HCT116 (cell line): ENCODE results near the gene MRPL1. TPM values are rescaled to one million over a fixed set of nuclear protein-coding genes. Genes with fewer than 3 reads are reported as not detected.

Experiments used
- ATAC-seq: fragments of 200-7000 bp; cut with Tn5 transposase; 2 replicates; pipeline ENCODE4 v1.9.1; 2020; ENCODE audit warnings: mild to moderate bottlenecking, moderate library complexity
- BruUV-seq: library from RNA; stranded (reverse); fragments of 400-500 nt; replicated peaks from 2 replicates; lab custom pipeline; 2021; lab: Mats Ljungman, UMichigan
- CTCF ChIA-PET: fragments of 300-600 bp; sonication (Branson Sonifier 250); formaldehyde crosslinking; loops from one replicate; lab custom pipeline; 2021; ENCODE audit warnings: antibody characterized with exemption; lab: Charles Lee
- POLR2A ChIA-PET: fragments of 300-600, 350-600 bp; sonication (Branson Sonifier 250); formaldehyde crosslinking; loops from one replicate; lab custom pipeline; 2021; ENCODE audit warnings: antibody characterized with exemption; lab: Charles Lee
- RAD21 ChIA-PET, 2 experiments: fragments of 300-600 bp; sonication (Branson Sonifier 250); formaldehyde crosslinking; loops; one replicate each; lab custom pipeline; 2023; ENCODE audit warnings: low total read pairs in 2 of 2; ENCODE audit not compliant: uncharacterized antibody in 2 of 2, unreplicated experiment in 2 of 2, low non-redundant PET in 1 of 2; lab: Charles Lee
- DNase-seq: peaks from one replicate; pipeline ENCODE4 v3.0.0-alpha.2; 2010; ENCODE audit warnings: low read depth, low spot score
- H2AFZ ChIP-seq: fragments of 200-600 bp; shearing (Covaris generic), sonication (generic); 2 replicates; pipeline ENCODE4 v1.6.1; 2017; ENCODE audit warnings: low read depth, mixed run types, mixed read lengths, antibody characterized with exemption, low read length; ENCODE audit not compliant: poor library complexity, severe bottlenecking
- H3K27ac ChIP-seq: 2 replicates; pipeline ENCODE4 v1.5.1; 2012; ENCODE audit warnings: low read depth, low read length
- H3K27me3 ChIP-seq: fragments of 200-600 bp; sonication (generic); 2 replicates; pipeline ENCODE4 v1.6.1; 2016; ENCODE audit warnings: mixed run types, low read length, mixed read lengths; ENCODE audit not compliant: insufficient read depth
- H3K36me3 ChIP-seq, 2 experiments: fragments of 200-500 bp in 1 of 2; fragments of 200-600 bp in 1 of 2; sonication (Bioruptor generic) in 1 of 2; sonication (generic) in 1 of 2; 2 replicates each; pipeline versions ENCODE4 v1.5.1 to v1.6.1; 2014 to 2016; ENCODE audit warnings: low read length in 2 of 2, inconsistent platforms in 1 of 2, mixed read lengths in 1 of 2, mixed run types in 1 of 2; ENCODE audit not compliant: insufficient read depth in 2 of 2, control insufficient read depth in 1 of 2
- H3K4me1 ChIP-seq, 2 experiments: fragments of 200-600 bp in 1 of 2; sonication (generic) in 1 of 2; 2 replicates each; pipeline versions ENCODE4 v1.5.1 to v1.6.1; 2012 to 2017; ENCODE audit warnings: low read length in 2 of 2, inconsistent platforms in 1 of 2, mild to moderate bottlenecking in 1 of 2, mixed read lengths in 1 of 2, mixed run types in 1 of 2, moderate library complexity in 1 of 2; ENCODE audit not compliant: insufficient read depth in 2 of 2, control insufficient read depth in 1 of 2
- H3K4me2 ChIP-seq: fragments of 200-600 bp; sonication (generic); 2 replicates; pipeline ENCODE4 v1.6.1; 2017; ENCODE audit warnings: mixed run types, low read length, mixed read lengths
- H3K4me3 ChIP-seq, 2 experiments: fragments of 200-600 bp in 1 of 2; sonication (generic) in 1 of 2; replicated peaks in 1 of 2; 2 replicates each; pipeline ENCODE4 v1.5.1; 2011 to 2016; ENCODE audit warnings: low read length in 2 of 2, control low read depth in 1 of 2, low read depth in 1 of 2, mild to moderate bottlenecking in 1 of 2, mixed read lengths in 1 of 2, mixed run types in 1 of 2
- H3K79me2 ChIP-seq: fragments of 200-600 bp; sonication (generic); 2 replicates; pipeline ENCODE4 v1.6.1; 2017; ENCODE audit warnings: mild to moderate bottlenecking, mixed run types, low read length, moderate library complexity, mixed read lengths; ENCODE audit not compliant: insufficient read depth
- H3K9ac ChIP-seq: fragments of 200-600 bp; sonication (generic); 2 replicates; pipeline ENCODE4 v1.6.1; 2016; ENCODE audit warnings: low read length, mixed read lengths
- H3K9me2 ChIP-seq: fragments of 200-600 bp; sonication (generic), shearing (Covaris generic); 2 replicates; pipeline ENCODE4 v1.6.1; 2017; ENCODE audit warnings: mixed run types, mild to moderate bottlenecking, moderate library complexity; ENCODE audit not compliant: insufficient read depth
- H3K9me3 ChIP-seq, 2 experiments: fragments of 200-500 bp in 1 of 2; fragments of 200-600 bp in 1 of 2; sonication (Bioruptor generic) in 1 of 2; sonication (generic) in 1 of 2; 2 replicates each; pipeline ENCODE4 v1.6.1; 2014 to 2017; ENCODE audit warnings: low read length in 2 of 2, mixed read lengths in 2 of 2, inconsistent platforms in 1 of 2, low read depth in 1 of 2, mild to moderate bottlenecking in 1 of 2, mixed run types in 1 of 2, moderate library complexity in 1 of 2; ENCODE audit not compliant: control insufficient read depth in 1 of 2, insufficient read depth in 1 of 2
- H4K20me1 ChIP-seq: fragments of 200-600 bp; sonication (generic), shearing (Covaris generic); 2 replicates; pipeline ENCODE4 v1.6.1; 2017; ENCODE audit warnings: mixed run types, mild to moderate bottlenecking, moderate library complexity; ENCODE audit not compliant: insufficient read depth
- EZH2 ChIP-seq: fragments of 200-600 bp; sonication (generic); IDR thresholded peaks from 2 replicates; pipeline ENCODE4 v1.6.1; 2017; ENCODE audit warnings: antibody characterized with exemption, mixed run types
- FOSL1 ChIP-seq: IDR thresholded peaks from 2 replicates; pipeline ENCODE4 v1.6.1; 2012; ENCODE audit warnings: low read depth
- POLR2A ChIP-seq: IDR thresholded peaks from 2 replicates; pipeline ENCODE4 v1.7.0; 2011; ENCODE audit warnings: borderline replicate concordance; ENCODE audit not compliant: insufficient read depth, insufficient read length; ENCODE audit errors: extremely low read depth
- intact Hi-C: fragments of 100-400 bp; cut with micrococcal nuclease; formaldehyde crosslinking; loops from 2 replicates; pipeline ENCODE4 v1.10.0; 2022
- total RNA-seq: library from RNA; stranded (reverse); gene quantifications from one replicate; pipeline ENCODE4 v1.2.1, GENCODE V29; 2021; ENCODE audit not compliant: unreplicated experiment
- TF ChIP-seq, protein P1 (sequence below): IDR thresholded peaks from 2 replicates; pipeline ENCODE4 v1.6.1; 2012; ENCODE audit warnings: low read depth
- TF ChIP-seq, protein P2 (sequence below): IDR thresholded peaks from 2 replicates; pipeline ENCODE4 v1.6.1; 2011; ENCODE audit warnings: mild to moderate bottlenecking, low read length, moderate library complexity; ENCODE audit not compliant: insufficient replicate concordance; ENCODE audit errors: extremely low read depth

Gene MRPL1
- total RNA-seq, 1 experiment from 2014 or later: 54.9 TPM

DNA sequence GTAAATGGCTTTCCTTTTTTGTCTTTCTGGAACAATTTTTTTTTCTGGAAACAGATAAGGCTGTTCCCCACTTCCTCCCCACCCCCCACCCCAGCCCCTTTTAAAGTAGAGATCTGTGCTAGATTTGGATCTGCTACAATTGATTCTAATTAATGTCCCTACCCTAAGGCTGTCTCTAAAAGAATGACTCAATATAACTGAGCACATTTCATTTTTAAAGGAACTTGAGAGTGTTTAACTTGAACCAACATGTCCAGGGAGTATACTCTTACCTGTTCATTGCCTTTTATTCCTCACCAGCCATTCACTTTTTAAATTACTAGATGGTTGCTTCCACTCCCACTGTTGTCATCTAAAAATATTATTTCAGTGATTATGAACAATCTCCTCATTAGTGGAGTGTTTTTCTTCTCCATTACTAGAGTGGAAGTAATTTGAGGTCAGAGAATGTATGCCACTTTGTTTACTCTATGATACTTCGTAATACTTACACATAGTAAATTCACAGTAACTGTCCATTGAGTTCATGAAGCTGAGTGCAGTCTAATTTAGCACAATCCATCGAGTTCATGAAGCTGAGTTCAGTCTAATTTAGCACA is 29.4 kb upstream of the MRPL1 start:
- Histone ChIP-seq H3K9me3 (no peaks in the 10 kb centered on the region), H3K27ac (no peak overlapping the region), H3K4me2 (no peak overlapping the region), H2AFZ (no peak overlapping the region), H3K79me2 (no peaks in the 10 kb centered on the region), H3K27me3 (no peaks in the 10 kb centered on the region), H3K36me3 (no peaks in the 10 kb centered on the region), H3K4me3 (no peak overlapping the region), H3K9me2 (no peaks in the 10 kb centered on the region), H3K4me1 (no peaks in the 10 kb centered on the region), H3K9ac (no peak overlapping the region), H4K20me1 (no peaks in the 10 kb centered on the region)
- intact Hi-C loops: no loop called here
- POLR2A ChIA-PET: no interaction called here
- ATAC-seq (no peak), DNase-seq (no peak)
- RAD21 ChIA-PET: no interaction called here
- BruUV-seq: no TSS peak
- TF ChIP-seq FOSL1: no peak
- TF ChIP-seq EZH2: no peak
- TF ChIP-seq, protein P1, sequence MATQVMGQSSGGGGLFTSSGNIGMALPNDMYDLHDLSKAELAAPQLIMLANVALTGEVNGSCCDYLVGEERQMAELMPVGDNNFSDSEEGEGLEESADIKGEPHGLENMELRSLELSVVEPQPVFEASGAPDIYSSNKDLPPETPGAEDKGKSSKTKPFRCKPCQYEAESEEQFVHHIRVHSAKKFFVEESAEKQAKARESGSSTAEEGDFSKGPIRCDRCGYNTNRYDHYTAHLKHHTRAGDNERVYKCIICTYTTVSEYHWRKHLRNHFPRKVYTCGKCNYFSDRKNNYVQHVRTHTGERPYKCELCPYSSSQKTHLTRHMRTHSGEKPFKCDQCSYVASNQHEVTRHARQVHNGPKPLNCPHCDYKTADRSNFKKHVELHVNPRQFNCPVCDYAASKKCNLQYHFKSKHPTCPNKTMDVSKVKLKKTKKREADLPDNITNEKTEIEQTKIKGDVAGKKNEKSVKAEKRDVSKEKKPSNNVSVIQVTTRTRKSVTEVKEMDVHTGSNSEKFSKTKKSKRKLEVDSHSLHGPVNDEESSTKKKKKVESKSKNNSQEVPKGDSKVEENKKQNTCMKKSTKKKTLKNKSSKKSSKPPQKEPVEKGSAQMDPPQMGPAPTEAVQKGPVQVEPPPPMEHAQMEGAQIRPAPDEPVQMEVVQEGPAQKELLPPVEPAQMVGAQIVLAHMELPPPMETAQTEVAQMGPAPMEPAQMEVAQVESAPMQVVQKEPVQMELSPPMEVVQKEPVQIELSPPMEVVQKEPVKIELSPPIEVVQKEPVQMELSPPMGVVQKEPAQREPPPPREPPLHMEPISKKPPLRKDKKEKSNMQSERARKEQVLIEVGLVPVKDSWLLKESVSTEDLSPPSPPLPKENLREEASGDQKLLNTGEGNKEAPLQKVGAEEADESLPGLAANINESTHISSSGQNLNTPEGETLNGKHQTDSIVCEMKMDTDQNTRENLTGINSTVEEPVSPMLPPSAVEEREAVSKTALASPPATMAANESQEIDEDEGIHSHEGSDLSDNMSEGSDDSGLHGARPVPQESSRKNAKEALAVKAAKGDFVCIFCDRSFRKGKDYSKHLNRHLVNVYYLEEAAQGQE: no peak
- TF ChIP-seq, protein P2, sequence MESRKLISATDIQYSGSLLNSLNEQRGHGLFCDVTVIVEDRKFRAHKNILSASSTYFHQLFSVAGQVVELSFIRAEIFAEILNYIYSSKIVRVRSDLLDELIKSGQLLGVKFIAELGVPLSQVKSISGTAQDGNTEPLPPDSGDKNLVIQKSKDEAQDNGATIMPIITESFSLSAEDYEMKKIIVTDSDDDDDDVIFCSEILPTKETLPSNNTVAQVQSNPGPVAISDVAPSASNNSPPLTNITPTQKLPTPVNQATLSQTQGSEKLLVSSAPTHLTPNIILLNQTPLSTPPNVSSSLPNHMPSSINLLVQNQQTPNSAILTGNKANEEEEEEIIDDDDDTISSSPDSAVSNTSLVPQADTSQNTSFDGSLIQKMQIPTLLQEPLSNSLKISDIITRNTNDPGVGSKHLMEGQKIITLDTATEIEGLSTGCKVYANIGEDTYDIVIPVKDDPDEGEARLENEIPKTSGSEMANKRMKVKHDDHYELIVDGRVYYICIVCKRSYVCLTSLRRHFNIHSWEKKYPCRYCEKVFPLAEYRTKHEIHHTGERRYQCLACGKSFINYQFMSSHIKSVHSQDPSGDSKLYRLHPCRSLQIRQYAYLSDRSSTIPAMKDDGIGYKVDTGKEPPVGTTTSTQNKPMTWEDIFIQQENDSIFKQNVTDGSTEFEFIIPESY: no peak
- no peak for TF ChIP-seq POLR2A
- CTCF ChIA-PET: no interaction called here
